DMS153 treated with DMSO at 0.1 percent for 48 hours (cell line): ENCODE results near the gene TNIK.

Source experiments
- DNase-seq: peaks from one replicate; lab custom pipeline; 2025; ENCODE audit not compliant: unreplicated experiment; lab: John Stamatoyannopoulos, UW

The TNIK gene

GRCh38 chr3:171200750-171201088, 259.5 kb downstream of the TNIK start:
- DNase-seq: no peak

DNA sequence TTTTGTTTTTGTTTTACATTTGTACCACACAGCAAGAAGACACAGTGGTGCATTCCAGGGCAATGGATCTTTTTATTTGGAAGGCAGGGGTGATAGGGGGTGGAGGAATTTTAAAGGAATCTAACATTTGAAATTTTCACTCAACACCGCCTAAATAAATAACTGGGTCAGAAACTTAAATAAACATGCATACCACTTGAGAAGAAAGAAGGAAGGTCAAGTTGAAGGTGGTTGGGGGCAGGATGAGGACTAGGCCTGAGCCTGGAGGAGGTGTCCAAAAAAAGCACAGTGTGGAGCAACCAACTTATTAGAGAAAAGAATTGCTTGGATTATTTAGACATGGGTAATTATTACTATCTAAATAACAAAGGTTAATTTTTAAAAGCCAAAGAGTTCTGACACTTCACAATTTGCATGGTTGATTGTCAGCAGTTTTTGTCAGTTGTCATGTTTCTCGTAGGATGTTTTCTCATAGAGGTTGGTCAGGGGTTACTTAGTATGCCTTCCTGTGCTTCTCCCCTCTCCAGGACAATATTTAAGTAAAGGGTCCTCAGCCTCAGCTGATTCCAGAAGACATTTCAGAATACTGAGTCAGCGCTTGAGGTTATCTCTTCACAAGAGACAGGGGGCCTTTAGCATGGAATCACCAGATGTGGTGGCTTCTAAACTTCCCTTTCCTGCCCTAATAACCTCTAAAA, 260.0 kb downstream of the TNIK start:
- no peak for DNase-seq

DNA sequence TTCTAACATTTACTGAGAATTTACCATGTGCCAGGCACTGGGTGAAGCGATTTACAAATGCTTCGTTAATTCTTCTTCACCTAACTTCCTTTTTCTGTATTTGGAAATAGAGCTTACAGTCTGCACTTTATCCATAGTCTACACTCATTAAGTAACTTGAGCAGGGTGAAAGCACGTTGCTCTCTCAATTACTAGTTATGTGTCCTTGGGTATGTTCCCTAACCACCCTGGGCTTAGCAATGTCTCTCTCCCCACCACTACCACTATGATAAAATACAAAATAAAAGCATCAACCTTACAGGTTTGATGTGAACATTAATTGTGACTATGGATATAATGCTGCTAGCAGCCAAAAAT, 260.8 kb downstream of the TNIK start:
- no peak for DNase-seq

- no peak for DNase-seq
Measured at GRCh38 chr3:171198781-171199472, 261.3 kb downstream of the TNIK start.

DNA sequence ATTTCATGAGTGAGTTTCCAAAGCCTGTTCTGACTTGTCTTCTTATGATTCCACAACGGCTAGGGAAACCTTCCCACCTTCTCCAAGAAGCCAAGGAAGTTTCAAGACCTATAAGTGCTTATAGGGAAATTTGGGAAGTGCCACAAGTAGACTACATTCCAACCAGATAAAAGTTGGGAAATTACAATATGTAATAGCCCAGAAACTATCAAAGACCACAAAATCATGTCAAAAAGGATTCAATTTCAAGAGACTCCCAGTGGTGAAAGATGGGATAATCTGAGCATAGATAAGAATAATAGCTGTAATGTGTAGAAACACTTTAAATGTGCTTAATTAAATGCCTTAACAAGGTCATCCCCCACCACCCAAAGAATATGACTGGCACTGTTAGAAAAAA, 264.5 kb downstream of the TNIK start:
- DNase-seq: no peak

- DNase-seq: no peak
Measured at GRCh38 chr3:171194965-171195364, 265.2 kb downstream of the TNIK start.

- DNase-seq: no peak
Measured at GRCh38 chr3:171193693-171194092, 266.5 kb downstream of the TNIK start.

- no peak for DNase-seq
Measured at GRCh38 chr3:171192176-171192854, 267.9 kb downstream of the TNIK start.

DNA sequence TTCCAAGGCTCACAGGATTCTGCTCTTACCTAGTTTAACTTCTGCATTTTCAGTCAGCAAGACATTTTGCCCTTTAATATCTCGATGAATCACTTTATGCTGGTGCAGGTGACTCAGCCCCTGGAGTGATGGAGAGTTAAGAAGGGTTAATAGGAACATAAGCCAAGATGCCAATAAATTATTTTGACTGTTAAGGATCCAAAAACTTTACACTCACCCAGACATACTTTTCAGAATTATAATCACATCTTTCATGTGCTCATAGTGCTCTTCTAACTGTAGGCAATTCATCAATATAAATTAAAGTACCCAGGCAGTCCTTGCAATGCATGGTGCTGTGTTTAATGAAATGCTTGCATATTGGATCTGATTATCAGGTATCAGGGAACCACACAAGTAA, 269.5 kb downstream of the TNIK start:
- DNase-seq: no peak

- DNase-seq: no peak
Measured at GRCh38 chr3:171189394-171190080, 270.7 kb downstream of the TNIK start.

DNA sequence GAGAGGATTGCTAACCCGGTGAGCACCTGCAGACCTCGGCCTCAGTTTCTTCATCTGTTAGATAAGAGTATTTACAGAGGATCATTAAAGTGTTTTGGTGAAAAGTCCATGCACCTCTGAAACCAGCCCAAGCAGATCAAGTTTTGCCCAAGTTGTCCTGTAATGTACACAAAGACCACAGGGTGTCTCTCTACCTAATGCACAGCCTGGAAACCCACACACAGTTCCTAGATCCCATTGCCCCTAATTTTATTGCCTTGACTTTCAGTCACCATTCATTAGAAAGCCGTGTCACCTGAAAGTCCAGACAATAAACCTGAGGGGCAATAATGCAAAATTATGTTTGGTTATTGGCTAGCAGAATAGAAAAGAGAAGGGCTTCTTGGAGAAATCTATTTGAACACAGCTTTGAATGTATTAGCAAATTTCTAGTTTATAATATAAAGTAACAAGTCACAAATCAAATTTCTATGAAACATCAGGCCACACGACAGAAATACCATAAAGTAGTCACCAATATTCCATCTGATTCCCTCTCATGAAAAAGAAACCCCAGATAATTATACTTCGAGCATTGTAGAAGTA, 272.4 kb downstream of the TNIK start:
- peak; percentile 48 for DNase-seq

- no peak for DNase-seq
Measured at GRCh38 chr3:171186817-171187500, 273.2 kb downstream of the TNIK start.

DNA sequence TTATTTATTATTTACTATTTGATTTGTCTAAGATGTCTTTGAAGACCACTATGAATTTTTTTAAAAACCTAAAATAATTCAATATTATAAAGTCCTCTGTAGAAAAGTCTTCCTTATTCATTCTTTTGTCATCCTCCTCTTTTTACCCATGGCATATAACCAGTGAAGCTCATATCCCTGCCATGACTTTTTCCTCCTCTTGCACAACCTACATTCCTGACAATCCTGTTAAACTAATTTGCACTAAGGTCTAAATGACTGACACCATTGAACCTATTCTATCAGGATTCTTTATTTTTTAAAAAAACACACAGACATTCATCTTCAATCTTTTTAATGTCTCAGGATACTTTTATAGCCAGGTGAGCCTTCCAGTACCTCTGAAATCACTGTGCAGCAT, 273.8 kb downstream of the TNIK start:
- DNase-seq: no peak

DNA sequence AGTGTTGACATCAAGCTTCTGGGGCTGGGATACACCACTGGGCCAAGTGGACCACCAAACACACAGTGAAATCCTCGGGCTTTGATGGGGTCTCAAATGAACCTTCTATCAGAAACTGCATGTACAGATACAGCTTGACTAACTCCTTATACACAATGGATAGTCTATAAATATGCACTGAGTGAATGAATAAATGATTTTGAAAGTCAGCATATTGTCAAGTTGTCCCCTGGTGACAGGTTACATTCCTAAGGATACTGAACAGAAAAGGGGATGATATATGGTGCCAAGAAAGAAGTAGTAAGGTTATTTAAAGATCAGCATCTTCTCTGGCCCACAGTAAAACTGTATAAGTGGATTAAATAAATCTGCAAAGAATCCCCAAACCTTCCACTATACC, 274.2 kb downstream of the TNIK start:
- DNase-seq: no peak

DNA sequence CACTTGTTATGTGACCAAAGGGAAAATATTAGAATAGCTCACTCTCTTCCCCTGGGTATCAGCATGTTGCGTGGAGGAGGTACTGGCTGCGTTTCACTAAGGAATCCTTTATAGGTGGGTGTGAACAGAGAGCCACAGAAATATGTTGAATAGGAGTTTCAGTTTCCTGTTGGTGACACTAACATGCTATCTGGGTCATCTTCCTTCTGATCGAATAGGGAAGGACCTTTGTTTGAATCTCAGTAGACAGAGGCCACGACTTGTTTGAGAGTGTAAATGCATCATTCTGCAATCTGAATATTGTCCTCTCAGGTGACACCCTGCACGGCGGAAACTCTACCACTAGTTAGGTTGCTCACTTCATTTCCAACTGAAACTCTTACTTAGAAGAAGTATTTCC, 275.8 kb downstream of the TNIK start:
- no peak for DNase-seq

DNA sequence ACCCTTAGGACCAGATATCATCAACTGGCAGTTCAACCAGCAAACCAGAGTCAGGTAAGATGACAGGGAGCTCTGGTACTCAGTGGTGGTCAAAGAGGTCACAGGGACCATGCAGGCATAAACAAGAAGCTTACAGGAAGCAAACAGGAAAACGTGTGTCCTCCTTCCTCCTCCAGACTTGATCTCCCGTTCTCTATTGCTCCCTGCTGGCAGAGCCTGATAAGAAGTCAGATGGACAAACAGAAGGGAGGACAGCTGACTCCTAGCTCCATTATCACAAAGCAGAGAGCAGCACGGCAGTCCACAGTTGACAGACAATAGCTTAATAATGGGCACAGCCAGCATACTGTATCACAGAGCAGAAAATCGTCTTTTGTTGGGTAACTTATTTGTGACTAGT, 277.2 kb downstream of the TNIK start:
- DNase-seq: no peak

GRCh38 chr3:171181907-171182690, 278.1 kb downstream of the TNIK start:
- DNase-seq: no peak

DNA sequence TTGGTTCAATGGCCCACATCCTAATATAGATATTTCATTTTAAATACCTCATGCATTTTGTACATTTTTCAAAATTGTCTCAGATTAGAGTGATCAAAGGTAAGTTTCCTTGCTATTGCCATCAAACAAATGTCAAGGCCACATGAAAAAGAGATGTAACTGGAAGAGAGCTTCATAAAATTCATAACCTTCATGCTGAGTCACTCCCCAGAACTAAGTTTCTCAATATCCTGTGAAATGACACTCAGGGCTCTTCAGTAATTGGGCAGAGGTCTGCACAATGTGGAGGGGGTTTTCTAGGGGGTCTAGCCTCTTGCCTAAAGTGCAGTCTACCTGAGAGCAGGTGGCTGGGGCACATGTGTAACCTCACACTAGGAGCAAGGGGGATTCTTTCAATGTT, 281.5 kb downstream of the TNIK start:
- DNase-seq: no peak

- no peak for DNase-seq
Measured at GRCh38 chr3:171177553-171177952, 282.7 kb downstream of the TNIK start.

DNA sequence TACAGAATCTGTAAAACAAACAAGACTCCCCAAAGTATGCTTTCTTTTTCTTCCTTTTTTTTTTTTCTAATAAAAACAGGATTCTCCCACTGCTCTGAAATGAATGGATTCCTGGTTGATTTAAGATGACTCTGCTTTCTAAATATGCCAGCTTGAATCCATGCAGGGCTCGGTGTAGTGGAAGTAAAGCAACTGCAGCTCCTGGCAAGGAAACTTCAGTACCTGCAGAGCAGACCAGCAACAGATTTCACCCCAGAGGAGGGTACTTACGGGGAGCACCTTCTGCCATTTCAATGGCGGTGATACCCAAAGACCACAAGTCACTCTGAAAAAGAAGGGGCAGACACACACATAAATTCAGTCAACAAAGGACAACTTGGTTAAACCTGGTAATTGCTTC, 283.1 kb downstream of the TNIK start:
- DNase-seq: no peak
